HepG2 (cell line): Measurements from ENCODE around the gene STUM. TPM values are rescaled to one million over a fixed set of nuclear protein-coding genes. Genes with fewer than 3 reads are reported as not detected.
A peak's percentile ranks its signal among the peaks of the same experiment; 100 is the strongest.

Experiments
- FOXA3 ChIP-seq: IDR thresholded peaks from 2 replicates; pipeline ENCODE4 v1.6.1; 2016; ENCODE audit warnings: missing genetic modification reagents, missing compliant biosample characterization
- HMG20B ChIP-seq: conservative IDR thresholded peaks from 2 replicates; pipeline ENCODE4 v1.6.1; 2016; ENCODE audit warnings: missing genetic modification reagents, missing compliant biosample characterization
- KAT7 ChIP-seq: IDR thresholded peaks from 2 replicates; pipeline ENCODE4 v1.6.1; 2018; ENCODE audit warnings: borderline replicate concordance, missing compliant biosample characterization
- KDM2A ChIP-seq: sonication (generic); formaldehyde crosslinking; IDR thresholded peaks from 2 replicates; pipeline ENCODE4 v1.4.0; 2020; ENCODE audit warnings: low read depth, missing genetic modification reagents, borderline replicate concordance
- MEIS2 ChIP-seq: sonication (generic); formaldehyde crosslinking; IDR thresholded peaks from 2 replicates; pipeline ENCODE4 v1.9.0; 2021; ENCODE audit warnings: mild to moderate bottlenecking, missing genetic modification reagents
- NKX3-1 ChIP-seq: sonication (generic); formaldehyde crosslinking; IDR thresholded peaks from 2 replicates; pipeline ENCODE4 v1.5.0; 2020; ENCODE audit warnings: missing genetic modification reagents
- RAD21 ChIP-seq: fragments of 450-650 bp; formaldehyde crosslinking; IDR thresholded peaks from 2 replicates; pipeline ENCODE4 v1.5.0; 2020; ENCODE audit warnings: mild to moderate bottlenecking
- SALL2 ChIP-seq: sonication (generic); formaldehyde crosslinking; IDR thresholded peaks from 2 replicates; pipeline ENCODE4 v1.8.1; 2023; ENCODE audit warnings: mild to moderate bottlenecking, missing genetic modification reagents, inconsistent platforms
- ZFAT ChIP-seq: sonication (generic); formaldehyde crosslinking; conservative IDR thresholded peaks from 2 replicates; pipeline ENCODE4 v1.8.1; 2023; ENCODE audit warnings: missing genetic modification reagents, inconsistent platforms
- ZMAT3 ChIP-seq: sonication (generic); formaldehyde crosslinking; conservative IDR thresholded peaks from 2 replicates; pipeline ENCODE4 v1.7.0; 2021; ENCODE audit warnings: missing genetic modification reagents
- ZNF282 ChIP-seq: fragments of 450-650 bp; IDR thresholded peaks from 2 replicates; pipeline ENCODE4 v1.6.1; 2018; ENCODE audit not compliant: partially characterized antibody
- ZNF441 ChIP-seq: sonication (generic); formaldehyde crosslinking; IDR thresholded peaks from 2 replicates; pipeline ENCODE4 v1.7.0; 2021; ENCODE audit warnings: missing genetic modification reagents, borderline replicate concordance
- ZNF746 ChIP-seq: sonication (generic); formaldehyde crosslinking; IDR thresholded peaks from 2 replicates; pipeline ENCODE4 v1.8.0; 2022; ENCODE audit warnings: mild to moderate bottlenecking, missing genetic modification reagents
- ZNF777 ChIP-seq: sonication (generic); formaldehyde crosslinking; IDR thresholded peaks from 2 replicates; pipeline ENCODE4 v1.4.0; 2020; ENCODE audit warnings: missing genetic modification reagents
- polyA plus RNA-seq, 8 experiments: library from polyadenylated mRNA; depleted of rRNA in 3 of 8; stranded (reverse) in 7 of 8; unstranded in 1 of 8; fragments of >200 nt; fragmentation: Illumina TruSeq in 4 of 8; extraction: Trizol in 4 of 8; gene quantifications; 2 replicates each; pipeline versions ENCODE4 v1.2.1 to v1.2.3, GENCODE V29; 2011 to 2016; ENCODE audit warnings: low read depth in 4 of 8, missing spikeins in 1 of 8, mixed read lengths in 1 of 8; ENCODE audit not compliant: insufficient read depth in 1 of 8
- total RNA-seq, 5 experiments: library from RNA; depleted of rRNA; stranded (reverse); fragments of >200 nt; fragmentation: Illumina TruSeq; extraction: Trizol; gene quantifications; 2 replicates each; pipeline ENCODE4 v1.2.3, GENCODE V29; 2016; ENCODE audit warnings: low read depth in 1 of 5
- TF ChIP-seq, protein P1 (sequence below): sonication (generic); formaldehyde crosslinking; IDR thresholded peaks from 2 replicates; pipeline ENCODE4 v1.4.0; 2020; ENCODE audit warnings: missing genetic modification reagents
- TF ChIP-seq, protein P2 (sequence below): sonication (generic); formaldehyde crosslinking; IDR thresholded peaks from 2 replicates; pipeline ENCODE4 v1.4.0; 2020; ENCODE audit warnings: missing genetic modification reagents
- TF ChIP-seq, protein P3 (sequence below): sonication (generic); formaldehyde crosslinking; IDR thresholded peaks from 2 replicates; pipeline ENCODE4 v1.5.1; 2020; ENCODE audit warnings: mild to moderate bottlenecking, missing genetic modification reagents, borderline replicate concordance

STUM gene
- total and polyA plus RNA-seq, 2 of the 13 experiments (the other 11 are each of a cell fraction or from before 2014, with no cell fraction given): not detected

DNA sequence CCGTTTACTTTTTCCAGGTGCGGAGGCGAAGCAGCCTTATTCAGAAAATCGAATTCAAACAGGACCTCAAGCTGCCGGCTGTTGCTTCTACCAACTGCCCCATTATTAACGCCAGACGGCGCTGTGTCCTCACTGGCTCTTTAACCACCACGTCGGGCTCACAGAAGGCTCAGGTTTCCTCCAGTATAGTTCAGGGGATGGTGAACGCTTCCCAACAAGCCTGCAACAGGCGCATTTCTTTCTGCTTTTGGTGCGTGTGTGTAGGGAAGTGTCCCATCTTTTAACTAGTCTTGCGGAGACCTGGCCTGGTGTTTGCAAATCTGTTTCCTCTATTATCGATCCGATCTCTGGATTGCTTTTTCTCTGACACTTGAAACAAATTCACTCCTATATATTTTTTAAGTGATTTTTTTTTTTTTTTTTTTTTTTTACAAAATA is 791 bp upstream of the STUM start (continued):
- TF ChIP-seq, protein P1, sequence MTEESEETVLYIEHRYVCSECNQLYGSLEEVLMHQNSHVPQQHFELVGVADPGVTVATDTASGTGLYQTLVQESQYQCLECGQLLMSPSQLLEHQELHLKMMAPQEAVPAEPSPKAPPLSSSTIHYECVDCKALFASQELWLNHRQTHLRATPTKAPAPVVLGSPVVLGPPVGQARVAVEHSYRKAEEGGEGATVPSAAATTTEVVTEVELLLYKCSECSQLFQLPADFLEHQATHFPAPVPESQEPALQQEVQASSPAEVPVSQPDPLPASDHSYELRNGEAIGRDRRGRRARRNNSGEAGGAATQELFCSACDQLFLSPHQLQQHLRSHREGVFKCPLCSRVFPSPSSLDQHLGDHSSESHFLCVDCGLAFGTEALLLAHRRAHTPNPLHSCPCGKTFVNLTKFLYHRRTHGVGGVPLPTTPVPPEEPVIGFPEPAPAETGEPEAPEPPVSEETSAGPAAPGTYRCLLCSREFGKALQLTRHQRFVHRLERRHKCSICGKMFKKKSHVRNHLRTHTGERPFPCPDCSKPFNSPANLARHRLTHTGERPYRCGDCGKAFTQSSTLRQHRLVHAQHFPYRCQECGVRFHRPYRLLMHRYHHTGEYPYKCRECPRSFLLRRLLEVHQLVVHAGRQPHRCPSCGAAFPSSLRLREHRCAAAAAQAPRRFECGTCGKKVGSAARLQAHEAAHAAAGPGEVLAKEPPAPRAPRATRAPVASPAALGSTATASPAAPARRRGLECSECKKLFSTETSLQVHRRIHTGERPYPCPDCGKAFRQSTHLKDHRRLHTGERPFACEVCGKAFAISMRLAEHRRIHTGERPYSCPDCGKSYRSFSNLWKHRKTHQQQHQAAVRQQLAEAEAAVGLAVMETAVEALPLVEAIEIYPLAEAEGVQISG: peak; percentile 40; the same call in 1 of the 2 replicates
- 0 out of 2 replicates have a peak, but pooled peaks have one; percentile 24 for TF ChIP-seq ZNF441
- no peak for TF ChIP-seq SALL2 (CRISPR knock-in tag)
- TF ChIP-seq ZFAT (CRISPR knock-in tag): no peak
- TF ChIP-seq ZNF777 (CRISPR knock-in tag): peak; percentile 73; the same call in 1 of the 2 replicates
- TF ChIP-seq KDM2A (CRISPR knock-in tag): peak; percentile 42; the same call in 1 of the 2 replicates
- no peak for TF ChIP-seq ZNF282
- no peak for TF ChIP-seq NKX3-1 (CRISPR knock-in tag)
- TF ChIP-seq ZMAT3 (CRISPR knock-in tag): no peak
- 0 out of 2 replicates have a peak, but pooled peaks have one; percentile 42 for TF ChIP-seq MEIS2 (CRISPR knock-in tag)
- TF ChIP-seq, protein P2, sequence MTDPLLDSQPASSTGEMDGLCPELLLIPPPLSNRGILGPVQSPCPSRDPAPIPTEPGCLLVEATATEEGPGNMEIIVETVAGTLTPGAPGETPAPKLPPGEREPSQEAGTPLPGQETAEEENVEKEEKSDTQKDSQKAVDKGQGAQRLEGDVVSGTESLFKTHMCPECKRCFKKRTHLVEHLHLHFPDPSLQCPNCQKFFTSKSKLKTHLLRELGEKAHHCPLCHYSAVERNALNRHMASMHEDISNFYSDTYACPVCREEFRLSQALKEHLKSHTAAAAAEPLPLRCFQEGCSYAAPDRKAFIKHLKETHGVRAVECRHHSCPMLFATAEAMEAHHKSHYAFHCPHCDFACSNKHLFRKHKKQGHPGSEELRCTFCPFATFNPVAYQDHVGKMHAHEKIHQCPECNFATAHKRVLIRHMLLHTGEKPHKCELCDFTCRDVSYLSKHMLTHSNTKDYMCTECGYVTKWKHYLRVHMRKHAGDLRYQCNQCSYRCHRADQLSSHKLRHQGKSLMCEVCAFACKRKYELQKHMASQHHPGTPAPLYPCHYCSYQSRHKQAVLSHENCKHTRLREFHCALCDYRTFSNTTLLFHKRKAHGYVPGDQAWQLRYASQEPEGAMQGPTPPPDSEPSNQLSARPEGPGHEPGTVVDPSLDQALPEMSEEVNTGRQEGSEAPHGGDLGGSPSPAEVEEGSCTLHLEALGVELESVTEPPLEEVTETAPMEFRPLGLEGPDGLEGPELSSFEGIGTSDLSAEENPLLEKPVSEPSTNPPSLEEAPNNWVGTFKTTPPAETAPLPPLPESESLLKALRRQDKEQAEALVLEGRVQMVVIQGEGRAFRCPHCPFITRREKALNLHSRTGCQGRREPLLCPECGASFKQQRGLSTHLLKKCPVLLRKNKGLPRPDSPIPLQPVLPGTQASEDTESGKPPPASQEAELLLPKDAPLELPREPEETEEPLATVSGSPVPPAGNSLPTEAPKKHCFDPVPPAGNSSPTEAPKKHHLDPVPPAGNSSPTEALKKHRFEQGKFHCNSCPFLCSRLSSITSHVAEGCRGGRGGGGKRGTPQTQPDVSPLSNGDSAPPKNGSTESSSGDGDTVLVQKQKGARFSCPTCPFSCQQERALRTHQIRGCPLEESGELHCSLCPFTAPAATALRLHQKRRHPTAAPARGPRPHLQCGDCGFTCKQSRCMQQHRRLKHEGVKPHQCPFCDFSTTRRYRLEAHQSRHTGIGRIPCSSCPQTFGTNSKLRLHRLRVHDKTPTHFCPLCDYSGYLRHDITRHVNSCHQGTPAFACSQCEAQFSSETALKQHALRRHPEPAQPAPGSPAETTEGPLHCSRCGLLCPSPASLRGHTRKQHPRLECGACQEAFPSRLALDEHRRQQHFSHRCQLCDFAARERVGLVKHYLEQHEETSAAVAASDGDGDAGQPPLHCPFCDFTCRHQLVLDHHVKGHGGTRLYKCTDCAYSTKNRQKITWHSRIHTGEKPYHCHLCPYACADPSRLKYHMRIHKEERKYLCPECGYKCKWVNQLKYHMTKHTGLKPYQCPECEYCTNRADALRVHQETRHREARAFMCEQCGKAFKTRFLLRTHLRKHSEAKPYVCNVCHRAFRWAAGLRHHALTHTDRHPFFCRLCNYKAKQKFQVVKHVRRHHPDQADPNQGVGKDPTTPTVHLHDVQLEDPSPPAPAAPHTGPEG (CRISPR knock-in tag): peak; percentile 57; the same call in 1 of the 2 replicates
- no peak for TF ChIP-seq KAT7 (CRISPR knock-in tag)
- TF ChIP-seq ZNF746: no peak
- TF ChIP-seq HMG20B (CRISPR knock-in tag): no peak
- TF ChIP-seq RAD21: peak; percentile 67
- TF ChIP-seq, protein P3, sequence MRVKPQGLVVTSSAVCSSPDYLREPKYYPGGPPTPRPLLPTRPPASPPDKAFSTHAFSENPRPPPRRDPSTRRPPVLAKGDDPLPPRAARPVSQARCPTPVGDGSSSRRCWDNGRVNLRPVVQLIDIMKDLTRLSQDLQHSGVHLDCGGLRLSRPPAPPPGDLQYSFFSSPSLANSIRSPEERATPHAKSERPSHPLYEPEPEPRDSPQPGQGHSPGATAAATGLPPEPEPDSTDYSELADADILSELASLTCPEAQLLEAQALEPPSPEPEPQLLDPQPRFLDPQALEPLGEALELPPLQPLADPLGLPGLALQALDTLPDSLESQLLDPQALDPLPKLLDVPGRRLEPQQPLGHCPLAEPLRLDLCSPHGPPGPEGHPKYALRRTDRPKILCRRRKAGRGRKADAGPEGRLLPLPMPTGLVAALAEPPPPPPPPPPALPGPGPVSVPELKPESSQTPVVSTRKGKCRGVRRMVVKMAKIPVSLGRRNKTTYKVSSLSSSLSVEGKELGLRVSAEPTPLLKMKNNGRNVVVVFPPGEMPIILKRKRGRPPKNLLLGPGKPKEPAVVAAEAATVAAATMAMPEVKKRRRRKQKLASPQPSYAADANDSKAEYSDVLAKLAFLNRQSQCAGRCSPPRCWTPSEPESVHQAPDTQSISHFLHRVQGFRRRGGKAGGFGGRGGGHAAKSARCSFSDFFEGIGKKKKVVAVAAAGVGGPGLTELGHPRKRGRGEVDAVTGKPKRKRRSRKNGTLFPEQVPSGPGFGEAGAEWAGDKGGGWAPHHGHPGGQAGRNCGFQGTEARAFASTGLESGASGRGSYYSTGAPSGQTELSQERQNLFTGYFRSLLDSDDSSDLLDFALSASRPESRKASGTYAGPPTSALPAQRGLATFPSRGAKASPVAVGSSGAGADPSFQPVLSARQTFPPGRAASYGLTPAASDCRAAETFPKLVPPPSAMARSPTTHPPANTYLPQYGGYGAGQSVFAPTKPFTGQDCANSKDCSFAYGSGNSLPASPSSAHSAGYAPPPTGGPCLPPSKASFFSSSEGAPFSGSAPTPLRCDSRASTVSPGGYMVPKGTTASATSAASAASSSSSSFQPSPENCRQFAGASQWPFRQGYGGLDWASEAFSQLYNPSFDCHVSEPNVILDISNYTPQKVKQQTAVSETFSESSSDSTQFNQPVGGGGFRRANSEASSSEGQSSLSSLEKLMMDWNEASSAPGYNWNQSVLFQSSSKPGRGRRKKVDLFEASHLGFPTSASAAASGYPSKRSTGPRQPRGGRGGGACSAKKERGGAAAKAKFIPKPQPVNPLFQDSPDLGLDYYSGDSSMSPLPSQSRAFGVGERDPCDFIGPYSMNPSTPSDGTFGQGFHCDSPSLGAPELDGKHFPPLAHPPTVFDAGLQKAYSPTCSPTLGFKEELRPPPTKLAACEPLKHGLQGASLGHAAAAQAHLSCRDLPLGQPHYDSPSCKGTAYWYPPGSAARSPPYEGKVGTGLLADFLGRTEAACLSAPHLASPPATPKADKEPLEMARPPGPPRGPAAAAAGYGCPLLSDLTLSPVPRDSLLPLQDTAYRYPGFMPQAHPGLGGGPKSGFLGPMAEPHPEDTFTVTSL (CRISPR knock-in tag): no peak
- 0 out of 2 replicates have a peak, but pooled peaks have one; percentile 23 for TF ChIP-seq FOXA3 (CRISPR knock-in tag)
